HepG2 (cell line): ENCODE results near the gene WNT3. TPM values are rescaled to one million over a fixed set of nuclear protein-coding genes. Genes with fewer than 3 reads are reported as not detected.

Source experiments
- ATAC-seq: fragments of 200-7000 bp; cut with Tn5 transposase; 3 replicates; pipeline ENCODE4 v1.9.1; 2020; ENCODE audit warnings: mild to moderate bottlenecking, moderate library complexity
- BruUV-seq: library from RNA; stranded (reverse); fragments of 400-500 nt; replicated peaks from 2 replicates; lab custom pipeline; 2021; lab: Mats Ljungman, UMichigan
- CTCF ChIA-PET: fragments of 300-600 bp; formaldehyde crosslinking; extraction: SDS; loops from one replicate; lab custom pipeline; 2021; ENCODE audit warnings: low total read pairs, inconsistent platforms, low intra/inter-chr PET ratio; lab: Yijun Ruan, JAX
- POLR2A ChIA-PET: fragments of 350-600 bp; sonication (Branson Sonifier 250); formaldehyde crosslinking; loops from one replicate; lab custom pipeline; 2020; ENCODE audit warnings: antibody characterized with exemption, inconsistent platforms; lab: Yijun Ruan, JAX
- DNase-seq: peaks from one replicate; pipeline ENCODE4 v3.0.0-alpha.2; 2015; ENCODE audit warnings: low spot score
- FAIRE-seq: peaks from 3 replicates; lab custom pipeline; 2011; peaks lifted over from hg19 to GRCh38; lab: Jason Lieb, UNC
- H2AFZ ChIP-seq: one replicate; pipeline ENCODE4 v1.6.1; 2011; ENCODE audit warnings: low read length, inconsistent platforms
- H3K27ac ChIP-seq: fragments of 300-600 bp; 3 replicates; pipeline ENCODE4 v1.8.0; 2011; ENCODE audit warnings: mixed run types, mild to moderate bottlenecking, mixed read lengths, low read length, inconsistent platforms; ENCODE audit not compliant: insufficient read depth; ENCODE audit errors: extremely low read length
- H3K27me3 ChIP-seq, 2 experiments: fragments of 200-600 bp in 1 of 2; 2 replicates in 1 of 2; 3 replicates in 1 of 2; pipeline versions ENCODE4 v1.6.0 to v1.8.0; 2011; ENCODE audit warnings: low read length in 2 of 2, mild to moderate bottlenecking in 2 of 2, moderate library complexity in 2 of 2, inconsistent platforms in 1 of 2; ENCODE audit not compliant: insufficient read depth in 2 of 2, control insufficient read depth in 1 of 2
- H3K36me3 ChIP-seq, 2 experiments: fragments of 200-600 bp in 1 of 2; replicated peaks in 1 of 2; 2 replicates in 1 of 2; 3 replicates in 1 of 2; pipeline versions ENCODE4 v1.5.1 to v1.8.0; 2011; ENCODE audit warnings: low read length in 2 of 2, inconsistent platforms in 1 of 2; ENCODE audit not compliant: insufficient read depth in 2 of 2, control insufficient read depth in 1 of 2
- H3K4me1 ChIP-seq: 2 replicates; pipeline ENCODE4 v1.5.1; 2012; ENCODE audit warnings: low read length, inconsistent platforms; ENCODE audit not compliant: insufficient read depth
- H3K4me2 ChIP-seq: 2 replicates; pipeline ENCODE4 v1.6.0; 2011; ENCODE audit warnings: low read depth, low read length, inconsistent platforms
- H3K4me3 ChIP-seq, 3 experiments: fragments of 200-600 bp in 1 of 3; sonication (generic), shearing (Covaris generic) in 1 of 3; replicated peaks in 1 of 3; 2 replicates each; pipeline ENCODE4 v1.5.1; 2011 to 2016; ENCODE audit warnings: low read length in 3 of 3, inconsistent platforms in 2 of 3, low read depth in 2 of 3, mild to moderate bottlenecking in 2 of 3, control low read depth in 1 of 3, mixed read lengths in 1 of 3; ENCODE audit not compliant: insufficient read depth in 1 of 3
- H3K79me2 ChIP-seq: one replicate; pipeline ENCODE4 v1.6.1; 2011; ENCODE audit warnings: low read length, inconsistent platforms; ENCODE audit not compliant: insufficient read depth
- H3K9ac ChIP-seq: 2 replicates; pipeline ENCODE4 v1.6.0; 2011; ENCODE audit warnings: mild to moderate bottlenecking, low read depth, low read length, inconsistent platforms; ENCODE audit not compliant: insufficient read depth
- H3K9me3 ChIP-seq: 2 replicates; pipeline ENCODE4 v1.5.1; 2012; ENCODE audit warnings: mild to moderate bottlenecking, low read length
- H4K20me1 ChIP-seq: 2 replicates; pipeline ENCODE4 v1.6.0; 2011; ENCODE audit warnings: inconsistent platforms, mild to moderate bottlenecking, low read length, moderate library complexity; ENCODE audit not compliant: insufficient read depth
- CBFB ChIP-seq: sonication (generic); formaldehyde crosslinking; IDR thresholded peaks from 2 replicates; pipeline ENCODE4 v1.4.0; 2020; ENCODE audit warnings: missing genetic modification reagents
- ETV6 ChIP-seq: sonication (generic); formaldehyde crosslinking; conservative IDR thresholded peaks from 2 replicates; pipeline ENCODE4 v1.4.0; 2020; ENCODE audit warnings: missing genetic modification reagents
- GFI1 ChIP-seq: sonication (generic); formaldehyde crosslinking; IDR thresholded peaks from 2 replicates; pipeline ENCODE4 v1.5.0; 2020; ENCODE audit warnings: missing genetic modification reagents, mild to moderate bottlenecking, borderline replicate concordance
- PRPF4 ChIP-seq: fragments of 200-400 bp; formaldehyde crosslinking; IDR thresholded peaks from 2 replicates; pipeline ENCODE4 v1.6.1; 2016; ENCODE audit warnings: low read length, low read depth; ENCODE audit not compliant: poor library complexity, severe bottlenecking
- RNF2 ChIP-seq: fragments of 450-650 bp; conservative IDR thresholded peaks from 2 replicates; pipeline ENCODE4 v1.6.1; 2016; ENCODE audit warnings: low read depth
- SSRP1 ChIP-seq: IDR thresholded peaks from 2 replicates; pipeline ENCODE4 v1.6.1; 2016; ENCODE audit warnings: control low read depth
- TBP ChIP-seq: sonication (generic); formaldehyde crosslinking; IDR thresholded peaks from 2 replicates; pipeline ENCODE4 v1.5.0; 2020; ENCODE audit warnings: missing genetic modification reagents
- TMF1 ChIP-seq: sonication (generic); formaldehyde crosslinking; IDR thresholded peaks from 2 replicates; pipeline ENCODE4 v1.8.1; 2022; ENCODE audit warnings: low read depth, missing genetic modification reagents
- ZFYVE20 ChIP-seq: sonication (generic); formaldehyde crosslinking; IDR thresholded peaks from 2 replicates; pipeline ENCODE4 v1.8.0; 2023; ENCODE audit warnings: low read depth, mild to moderate bottlenecking, moderate library complexity, missing genetic modification reagents, borderline replicate concordance
- ZNF589 ChIP-seq: sonication (generic); formaldehyde crosslinking; conservative IDR thresholded peaks from 2 replicates; pipeline ENCODE4 v1.8.0; 2022; ENCODE audit warnings: mild to moderate bottlenecking, moderate library complexity, missing genetic modification reagents
- ZNF616 ChIP-seq: sonication (generic); formaldehyde crosslinking; IDR thresholded peaks from 2 replicates; pipeline ENCODE4 v1.5.0; 2020; ENCODE audit warnings: low read depth, mild to moderate bottlenecking, missing genetic modification reagents
- ZNF737 ChIP-seq: sonication (generic); formaldehyde crosslinking; IDR thresholded peaks from 2 replicates; pipeline ENCODE4 v1.5.0; 2020; ENCODE audit warnings: missing genetic modification reagents, mild to moderate bottlenecking, borderline replicate concordance
- ZNF772 ChIP-seq: sonication (generic); formaldehyde crosslinking; IDR thresholded peaks from 2 replicates; pipeline ENCODE4 v1.5.0; 2020; ENCODE audit warnings: mild to moderate bottlenecking, missing genetic modification reagents
- ZNF816 ChIP-seq: sonication (generic); formaldehyde crosslinking; IDR thresholded peaks from 2 replicates; pipeline ENCODE4 v1.8.0; 2022; ENCODE audit warnings: missing genetic modification reagents, mild to moderate bottlenecking, borderline replicate concordance
- WGBS: methylation state at CpG from one replicate; pipeline ENCODE4 v1.1.6; 2017; ENCODE audit warnings: low lambda C conversion rate; 5-methylcytosine and 5-hydroxymethylcytosine counted together
- in situ Hi-C: cut with HindIII; loops from 2 replicates; pipeline ENCODE4 v1.10.0; 2017; ENCODE audit warnings: low pct_unique_long_range_greater_than_20kb; ENCODE audit not compliant: extremely low pct_ligation_motif_present
- intact Hi-C: fragments of 100-400 bp; cut with micrococcal nuclease; formaldehyde crosslinking; loops from one replicate; pipeline ENCODE4 v1.10.0; 2022; ENCODE audit not compliant: unreplicated experiment
- polyA plus RNA-seq, 8 experiments: library from polyadenylated mRNA; depleted of rRNA in 3 of 8; stranded (reverse) in 7 of 8; unstranded in 1 of 8; fragments of >200 nt; fragmentation: Illumina TruSeq in 4 of 8; extraction: Trizol in 4 of 8; gene quantifications; 2 replicates each; pipeline versions ENCODE4 v1.2.1 to v1.2.3, GENCODE V29; 2011 to 2016; ENCODE audit warnings: low read depth in 4 of 8, missing spikeins in 1 of 8, mixed read lengths in 1 of 8; ENCODE audit not compliant: insufficient read depth in 1 of 8
- total RNA-seq, 5 experiments: library from RNA; depleted of rRNA; stranded (reverse); fragments of >200 nt; fragmentation: Illumina TruSeq; extraction: Trizol; gene quantifications; 2 replicates each; pipeline ENCODE4 v1.2.3, GENCODE V29; 2016; ENCODE audit warnings: low read depth in 1 of 5
- TF ChIP-seq, protein P1 (sequence below): sonication (generic); formaldehyde crosslinking; IDR thresholded peaks from 2 replicates; pipeline ENCODE4 v1.4.0; 2020; ENCODE audit warnings: missing genetic modification reagents, mild to moderate bottlenecking, borderline replicate concordance
- TF ChIP-seq, protein P2 (sequence below): sonication (generic); formaldehyde crosslinking; IDR thresholded peaks from 2 replicates; pipeline ENCODE4 v1.5.1; 2020; ENCODE audit warnings: missing genetic modification reagents, mild to moderate bottlenecking, borderline replicate concordance

WNT3 gene
- total and polyA plus RNA-seq, 2 of the 13 experiments (the other 11 are each of a cell fraction or from before 2014, with no cell fraction given): 8.5 to 10.3 TPM

DNA sequence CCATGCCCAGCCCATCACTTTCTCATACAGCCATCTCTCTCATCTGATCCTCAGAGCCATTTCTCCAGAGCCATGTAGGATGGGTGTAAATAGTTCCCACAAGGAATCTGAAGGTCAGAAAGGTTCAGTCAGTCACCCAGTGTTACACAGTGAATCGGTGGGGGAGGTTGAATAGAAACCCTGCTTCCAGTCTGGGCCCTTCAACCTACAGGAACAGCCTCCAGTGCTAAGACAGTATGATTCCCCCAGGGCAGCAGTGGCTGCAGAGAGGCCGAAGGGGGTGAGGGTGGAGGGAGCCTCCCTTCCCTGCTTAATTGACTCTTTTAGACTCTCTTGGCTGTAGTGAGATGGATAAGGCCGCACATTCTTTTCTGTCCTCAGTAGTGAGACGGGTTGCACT is 36.5 kb upstream of the WNT3 start:
- Histone ChIP-seq H2AFZ (no peak overlapping the region), H3K9ac (no peak overlapping the region), H3K9me3 (no peaks in the 10 kb centered on the region), H3K36me3 (no peaks in the 10 kb centered on the region), H3K27me3 (peaks cover 2 to 35% of the 10 kb centered on the region in 2 experiments; a peak in 4 of 5 replicates)
- POLR2A ChIA-PET: no interaction called here
- no TSS peak for BruUV-seq
- TF ChIP-seq ZNF616 (CRISPR knock-in tag) (no peak), SSRP1 (CRISPR knock-in tag) (no peak), ZFYVE20 (no peak), GFI1 (CRISPR knock-in tag) (no peak), ZNF589 (CRISPR knock-in tag) (no peak), ZNF816 (CRISPR knock-in tag) (no peak), PRPF4 (no peak), ZNF772 (CRISPR knock-in tag) (no peak), ZNF737 (no peak), TBP (CRISPR knock-in tag) (no peak), CBFB (CRISPR knock-in tag) (no peak), TMF1 (CRISPR knock-in tag) (no peak), RNF2 (no peak), ETV6 (CRISPR knock-in tag) (no peak)
- TF ChIP-seq, protein P1, sequence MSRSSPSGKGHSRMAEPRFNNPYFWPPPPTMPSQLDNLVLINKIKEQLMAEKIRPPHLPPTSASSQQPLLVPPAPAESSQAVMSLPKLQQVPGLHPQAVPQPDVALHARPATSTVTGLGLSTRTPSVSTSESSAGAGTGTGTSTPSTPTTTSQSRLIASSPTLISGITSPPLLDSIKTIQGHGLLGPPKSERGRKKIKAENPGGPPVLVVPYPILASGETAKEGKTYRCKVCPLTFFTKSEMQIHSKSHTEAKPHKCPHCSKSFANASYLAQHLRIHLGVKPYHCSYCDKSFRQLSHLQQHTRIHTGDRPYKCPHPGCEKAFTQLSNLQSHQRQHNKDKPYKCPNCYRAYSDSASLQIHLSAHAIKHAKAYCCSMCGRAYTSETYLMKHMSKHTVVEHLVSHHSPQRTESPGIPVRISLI: no peak
- TF ChIP-seq, protein P2, sequence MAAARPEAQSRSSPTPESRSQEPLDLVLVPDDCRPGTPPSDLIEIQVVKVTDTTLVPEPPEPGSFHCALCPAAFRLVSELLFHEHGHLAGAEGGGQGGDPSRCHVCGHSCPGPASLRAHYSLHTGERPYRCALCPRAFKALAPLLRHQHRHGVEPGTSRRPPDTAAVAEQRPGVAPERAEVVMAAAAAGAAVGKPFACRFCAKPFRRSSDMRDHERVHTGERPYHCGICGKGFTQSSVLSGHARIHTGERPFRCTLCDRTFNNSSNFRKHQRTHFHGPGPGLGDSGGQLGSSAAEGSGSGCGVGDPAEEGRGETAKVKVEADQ (CRISPR knock-in tag): no peak
- TF ChIP-seq, all 625 proteins: peak for 0
- no peak for DNase-seq
- H3K79me2 ChIP-seq: no peaks in the 10 kb centered on the region
- no peak overlapping the region for H3K27ac ChIP-seq
- no peak for ATAC-seq
- in situ Hi-C loops (loop anchor here (5.0 kb wide), 1 partner anchor 87 kb away; no protein-coding TSS in a partner anchor), intact Hi-C loops (no loop called here)
- CTCF ChIA-PET: no interaction called here
- H4K20me1 ChIP-seq: no peaks in the 10 kb centered on the region
- no peak overlapping the region for H3K4me2 ChIP-seq
- FAIRE-seq: no peak
- H3K4me3 ChIP-seq: no peak overlapping the region
- 19% methylated on average over 2 of the region's 4 CpGs for whole genome bisulfite sequencing
- peaks cover 18% of the 10 kb centered on the region for H3K4me1 ChIP-seq
